ENCODE data around the gene TMEM130. TPM values are rescaled to one million over a fixed set of nuclear protein-coding genes. Genes with fewer than 3 reads are reported as not detected.

The TMEM130 gene
- total RNA-seq, 1 donor: 0.21 TPM

GRCh38 chr7:98840722-98841121 lies 29.1 kb downstream of the TMEM130 start:
- Histone ChIP-seq H3K9me3 (ENCODE audit: low read depth, low read length) (no peaks in the 10 kb centered on the region), H3K4me1 (ENCODE audit: insufficient read depth, low read length) (no peaks in the 10 kb centered on the region), H3K4me3 (ENCODE audit: low read length) (no peak overlapping the region), H3K27me3 (ENCODE audit: insufficient read depth, low read length) (no peaks in the 10 kb centered on the region)

GRCh38 chr7:98840096-98840495 lies 29.7 kb downstream of the TMEM130 start:
- H3K4me3 ChIP-seq (ENCODE audit: low read length): no peak overlapping the region
- no peaks in the 10 kb centered on the region for H3K9me3 ChIP-seq (ENCODE audit: low read depth, low read length)
- H3K4me1 ChIP-seq (ENCODE audit: insufficient read depth, low read length): no peaks in the 10 kb centered on the region
- H3K27me3 ChIP-seq (ENCODE audit: insufficient read depth, low read length): no peaks in the 10 kb centered on the region

- H3K27me3 ChIP-seq (ENCODE audit: insufficient read depth, low read length): no peaks in the 10 kb centered on the region
Measured at GRCh38 chr7:98837630-98837972, 32.2 kb downstream of the TMEM130 start.

GRCh38 chr7:98836811-98837629 lies 32.8 kb downstream of the TMEM130 start:
- Histone ChIP-seq H3K4me1 (ENCODE audit: insufficient read depth, low read length) (no peaks in the 10 kb centered on the region), H3K9me3 (ENCODE audit: low read depth, low read length) (no peaks in the 10 kb centered on the region), H3K4me3 (ENCODE audit: low read length) (no peak overlapping the region), H3K27me3 (ENCODE audit: insufficient read depth, low read length) (no peaks in the 10 kb centered on the region)

More at GRCh38 chr7:98837630-98837972, 32.2 kb downstream of the TMEM130 start:
- no peaks in the 10 kb centered on the region for H3K4me1 ChIP-seq (ENCODE audit: insufficient read depth, low read length)
- no peak overlapping the region for H3K4me3 ChIP-seq (ENCODE audit: low read length)
- no peaks in the 10 kb centered on the region for H3K9me3 ChIP-seq (ENCODE audit: low read depth, low read length)

GRCh38 chr7:98834949-98835348 lies 34.9 kb downstream of the TMEM130 start:
- no peak overlapping the region for H3K4me3 ChIP-seq (ENCODE audit: low read length)
- H3K4me1 ChIP-seq (ENCODE audit: insufficient read depth, low read length): no peaks in the 10 kb centered on the region
- H3K9me3 ChIP-seq (ENCODE audit: low read depth, low read length): no peaks in the 10 kb centered on the region
- H3K27me3 ChIP-seq (ENCODE audit: insufficient read depth, low read length): no peaks in the 10 kb centered on the region

GRCh38 chr7:98833022-98833421 lies 36.8 kb downstream of the TMEM130 start:
- H3K4me1 ChIP-seq (ENCODE audit: insufficient read depth, low read length): no peaks in the 10 kb centered on the region
- H3K27me3 ChIP-seq (ENCODE audit: insufficient read depth, low read length): no peaks in the 10 kb centered on the region
- no peak overlapping the region for H3K4me3 ChIP-seq (ENCODE audit: low read length)
- no peaks in the 10 kb centered on the region for H3K9me3 ChIP-seq (ENCODE audit: low read depth, low read length)

- H3K9me3 ChIP-seq (ENCODE audit: low read depth, low read length): no peaks in the 10 kb centered on the region
- no peaks in the 10 kb centered on the region for H3K27me3 ChIP-seq (ENCODE audit: insufficient read depth, low read length)
- no peaks in the 10 kb centered on the region for H3K4me1 ChIP-seq (ENCODE audit: insufficient read depth, low read length)
- no peak overlapping the region for H3K4me3 ChIP-seq (ENCODE audit: low read length)
Measured at GRCh38 chr7:98831641-98832221, 38.1 kb downstream of the TMEM130 start.

GRCh38 chr7:98830972-98831548 lies 38.8 kb downstream of the TMEM130 start:
- Histone ChIP-seq H3K27me3 (ENCODE audit: insufficient read depth, low read length) (no peaks in the 10 kb centered on the region), H3K4me1 (ENCODE audit: insufficient read depth, low read length) (no peaks in the 10 kb centered on the region), H3K4me3 (ENCODE audit: low read length) (no peak overlapping the region), H3K9me3 (ENCODE audit: low read depth, low read length) (no peaks in the 10 kb centered on the region)

GRCh38 chr7:98828368-98828767 lies 41.4 kb downstream of the TMEM130 start:
- Histone ChIP-seq H3K9me3 (ENCODE audit: low read depth, low read length) (no peaks in the 10 kb centered on the region), H3K4me3 (ENCODE audit: low read length) (no peak overlapping the region), H3K4me1 (ENCODE audit: insufficient read depth, low read length) (no peaks in the 10 kb centered on the region), H3K27me3 (ENCODE audit: insufficient read depth, low read length) (no peaks in the 10 kb centered on the region)

- Histone ChIP-seq H3K4me1 (ENCODE audit: insufficient read depth, low read length) (no peaks in the 10 kb centered on the region), H3K9me3 (ENCODE audit: low read depth, low read length) (no peaks in the 10 kb centered on the region), H3K27me3 (ENCODE audit: insufficient read depth, low read length) (no peaks in the 10 kb centered on the region), H3K4me3 (ENCODE audit: low read length) (no peak overlapping the region)
Measured at GRCh38 chr7:98827258-98827657, 42.6 kb downstream of the TMEM130 start.

GRCh38 chr7:98826811-98827231 lies 43.0 kb downstream of the TMEM130 start:
- H3K27me3 ChIP-seq (ENCODE audit: insufficient read depth, low read length): no peaks in the 10 kb centered on the region
- no peaks in the 10 kb centered on the region for H3K9me3 ChIP-seq (ENCODE audit: low read depth, low read length)
- H3K4me1 ChIP-seq (ENCODE audit: insufficient read depth, low read length): no peaks in the 10 kb centered on the region
- no peak overlapping the region for H3K4me3 ChIP-seq (ENCODE audit: low read length)

- H3K4me3 ChIP-seq (ENCODE audit: low read length): no peak overlapping the region
- H3K9me3 ChIP-seq (ENCODE audit: low read depth, low read length): no peaks in the 10 kb centered on the region
- no peaks in the 10 kb centered on the region for H3K27me3 ChIP-seq (ENCODE audit: insufficient read depth, low read length)
- H3K4me1 ChIP-seq (ENCODE audit: insufficient read depth, low read length): no peaks in the 10 kb centered on the region
Measured at GRCh38 chr7:98826387-98826786, 43.4 kb downstream of the TMEM130 start.

GRCh38 chr7:98823226-98823625 lies 46.6 kb downstream of the TMEM130 start:
- H3K9me3 ChIP-seq (ENCODE audit: low read depth, low read length): no peaks in the 10 kb centered on the region
- no peak overlapping the region for H3K4me3 ChIP-seq (ENCODE audit: low read length)
- no peaks in the 10 kb centered on the region for H3K4me1 ChIP-seq (ENCODE audit: insufficient read depth, low read length)
- H3K27me3 ChIP-seq (ENCODE audit: insufficient read depth, low read length): no peaks in the 10 kb centered on the region

GRCh38 chr7:98821348-98821747 lies 48.5 kb downstream of the TMEM130 start:
- H3K4me1 ChIP-seq (ENCODE audit: insufficient read depth, low read length): no peaks in the 10 kb centered on the region
- H3K27me3 ChIP-seq (ENCODE audit: insufficient read depth, low read length): no peaks in the 10 kb centered on the region
- no peaks in the 10 kb centered on the region for H3K9me3 ChIP-seq (ENCODE audit: low read depth, low read length)
- H3K4me3 ChIP-seq (ENCODE audit: low read length): no peak overlapping the region

GRCh38 chr7:98816967-98817710 lies 52.7 kb downstream of the TMEM130 start:
- Histone ChIP-seq H3K4me1 (ENCODE audit: insufficient read depth, low read length) (no peaks in the 10 kb centered on the region), H3K4me3 (ENCODE audit: low read length) (no peak overlapping the region), H3K9me3 (ENCODE audit: low read depth, low read length) (no peaks in the 10 kb centered on the region), H3K27me3 (ENCODE audit: insufficient read depth, low read length) (no peaks in the 10 kb centered on the region)
